Sigmoid colon (tissue), 7 donors: ENCODE data around the gene LPCAT3. TPM values are rescaled to one million over a fixed set of nuclear protein-coding genes. Genes with fewer than 3 reads are reported as not detected.
A peak's percentile ranks its signal among the peaks of the same experiment; 100 is the strongest.

Source experiments
- DNase-seq: peaks from one replicate; pipeline ENCODE4 v3.0.0-alpha.2; 2019
- H3K27ac ChIP-seq, 4 donors: fragments of 200-600 bp; sonication (generic); one replicate each; pipeline ENCODE4 v1.5.1; 2016 to 2019; ENCODE audit warnings: mild to moderate bottlenecking in 1 of 4
- H3K27me3 ChIP-seq, 3 donors: fragments of 200-600 bp; sonication (generic); one replicate each; pipeline ENCODE4 v1.5.1; 2019; ENCODE audit warnings: mild to moderate bottlenecking in 1 of 3
- H3K36me3 ChIP-seq, 4 donors: fragments of 200-600 bp; sonication (generic); one replicate each; pipeline ENCODE4 v1.5.1; 2016 to 2019
- H3K4me1 ChIP-seq, 4 donors: fragments of 200-600 bp; sonication (generic); one replicate each; pipeline ENCODE4 v1.5.1; 2017 to 2019
- H3K4me3 ChIP-seq, 4 donors: fragments of 200-600 bp; sonication (generic); one replicate each; pipeline ENCODE4 v1.5.1; 2017 to 2019; ENCODE audit warnings: mild to moderate bottlenecking in 2 of 4, moderate library complexity in 1 of 4
- H3K9me3 ChIP-seq, 4 donors: fragments of 200-600 bp in 3 of 4; sonication (generic) in 3 of 4; one replicate each; pipeline versions ENCODE4 v1.5.1 to v1.6.1; 2013 to 2019
- CTCF ChIP-seq, 4 experiments: fragments of 450-650 bp in 3 of 4; fragments of 200-600 bp in 1 of 4; IDR thresholded peaks; one replicate each; pipeline ENCODE4 v1.5.1; 2016 to 2019; ENCODE audit warnings: antibody characterized with exemption in 4 of 4, mild to moderate bottlenecking in 3 of 4, moderate library complexity in 2 of 4
- EP300 ChIP-seq, 4 donors: sonication (generic); formaldehyde crosslinking; IDR thresholded peaks; one replicate each; pipeline ENCODE4 v1.6.1; 2017; ENCODE audit warnings: antibody characterized with exemption in 4 of 4
- POLR2A ChIP-seq, 2 donors: fragments of 450-650 bp; IDR thresholded peaks; one replicate each; pipeline ENCODE4 v1.6.1; 2016; ENCODE audit warnings: antibody characterized with exemption in 2 of 2, mild to moderate bottlenecking in 2 of 2, moderate library complexity in 2 of 2
- POLR2AphosphoS5 ChIP-seq, 4 donors: sonication (generic); formaldehyde crosslinking; IDR thresholded peaks; one replicate each; pipeline ENCODE4 v1.6.1; 2017; ENCODE audit warnings: antibody characterized with exemption in 4 of 4
- WGBS, 2 donors: extraction: QIAGEN DNeasy Blood & Tissue Kit; methylation state at CpG; one replicate each; pipeline ENCODE4 v1.1.7; 2013; 5-methylcytosine and 5-hydroxymethylcytosine counted together
- intact Hi-C: fragments of 100-400 bp; cut with DNase I; formaldehyde crosslinking; loops from one replicate; pipeline ENCODE4 v1.15.1; 2023
- polyA plus RNA-seq, 3 donors: library from polyadenylated mRNA; stranded (reverse); fragments of 200-250 nt; gene quantifications; one replicate each; pipeline ENCODE4 v1.2.3, GENCODE V29; 2013
- total RNA-seq, 4 donors: library from RNA; depleted of rRNA; stranded (reverse); fragments of >200 nt; gene quantifications; one replicate each; pipeline ENCODE4 v1.1.0, GENCODE V29; 2016
- donor health status: healthy with polysubstance abuse.
- donor health status: Bipolar disorder and iron deficiency.
- donor health status: healthy.

LPCAT3 gene
- total and polyA plus RNA-seq, 7 donors: 7.8 to 47.9 (median 25.3) TPM

DNA sequence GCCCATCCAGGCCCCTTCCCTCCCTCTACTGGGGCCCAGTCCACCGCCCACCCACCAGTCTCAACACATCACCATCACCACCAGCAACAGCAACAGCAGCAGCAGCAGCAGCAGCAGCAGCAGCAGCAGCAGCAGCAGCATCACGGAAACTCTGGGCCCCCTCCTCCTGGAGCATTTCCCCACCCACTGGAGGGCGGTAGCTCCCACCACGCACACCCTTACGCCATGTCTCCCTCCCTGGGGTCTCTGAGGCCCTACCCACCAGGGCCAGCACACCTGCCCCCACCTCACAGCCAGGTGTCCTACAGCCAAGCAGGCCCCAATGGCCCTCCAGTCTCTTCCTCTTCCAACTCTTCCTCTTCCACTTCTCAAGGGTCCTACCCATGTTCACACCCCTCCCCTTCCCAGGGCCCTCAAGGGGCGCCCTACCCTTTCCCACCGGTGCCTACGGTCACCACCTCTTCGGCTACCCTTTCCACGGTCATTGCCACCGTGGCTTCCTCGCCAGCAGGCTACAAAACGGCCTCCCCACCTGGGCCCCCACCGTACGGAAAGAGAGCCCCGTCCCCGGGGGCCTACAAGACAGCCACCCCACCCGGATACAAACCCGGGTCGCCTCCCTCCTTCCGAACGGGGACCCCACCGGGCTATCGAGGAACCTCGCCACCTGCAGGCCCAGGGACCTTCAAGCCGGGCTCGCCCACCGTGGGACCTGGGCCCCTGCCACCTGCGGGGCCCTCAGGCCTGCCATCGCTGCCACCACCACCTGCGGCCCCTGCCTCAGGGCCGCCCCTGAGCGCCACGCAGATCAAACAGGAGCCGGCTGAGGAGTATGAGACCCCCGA is 81.4 kb downstream of the LPCAT3 start:
- intact Hi-C loops: loop anchor here (1.0 to 5.0 kb wide), 2 partner anchors 9 to 65 kb away; partner anchors contain the start of gene SPSB2
- TF ChIP-seq POLR2AphosphoS5 (IDR thresholded peaks at IDR 0.05): peak in 2 of 4 donors; percentile 61 to 69
- no peak for TF ChIP-seq EP300 (IDR thresholded peaks at IDR 0.05)
- TF ChIP-seq POLR2A (IDR thresholded peaks at IDR 0.05): no peak
- TF ChIP-seq CTCF (IDR thresholded peaks at IDR 0.05): no peak
- Histone ChIP-seq H3K27ac (peak overlapping the region; percentile 89 to 99 (median 94)), H3K27me3 (no peaks in the 10 kb centered on the region), H3K9me3 (no peaks in the 10 kb centered on the region), H3K4me1 (peaks cover 0 to 72% (median 62%) of the 10 kb centered on the region in 4 donors), H3K4me3 (peak overlapping the region; percentile 50 to 61 (median 56)), H3K36me3 (peaks cover 5 to 66% (median 41%) of the 10 kb centered on the region in 4 donors)
- 13 to 34% methylated on average over 36 of the region's 36 CpGs for WGBS, 2 donors
- DNase-seq: no peak

DNA sequence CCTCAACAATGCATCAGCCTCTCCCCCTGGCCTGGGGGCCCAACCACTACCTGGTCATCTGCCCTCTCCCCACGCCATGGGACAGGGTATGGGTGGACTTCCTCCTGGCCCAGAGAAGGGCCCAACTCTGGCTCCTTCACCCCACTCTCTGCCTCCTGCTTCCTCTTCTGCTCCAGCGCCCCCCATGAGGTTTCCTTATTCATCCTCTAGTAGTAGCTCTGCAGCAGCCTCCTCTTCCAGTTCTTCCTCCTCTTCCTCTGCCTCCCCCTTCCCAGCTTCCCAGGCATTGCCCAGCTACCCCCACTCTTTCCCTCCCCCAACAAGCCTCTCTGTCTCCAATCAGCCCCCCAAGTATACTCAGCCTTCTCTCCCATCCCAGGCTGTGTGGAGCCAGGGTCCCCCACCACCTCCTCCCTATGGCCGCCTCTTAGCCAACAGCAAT is 82.1 kb downstream of the LPCAT3 start:
- intact Hi-C loops: loop anchor here (5.0 kb wide), 1 partner anchor 64 kb away; the partner anchor contains the start of gene SPSB2
- H3K27ac ChIP-seq: peak overlapping the region; percentile 89 to 99 (median 94)
- peaks cover 2 to 59% (median 35%) of the 10 kb centered on the region in 4 donors for H3K36me3 ChIP-seq
- 79 to 94% methylated on average over 3 of the region's 3 CpGs for WGBS, 2 donors
- no peaks in the 10 kb centered on the region for H3K9me3 ChIP-seq
- H3K4me3 ChIP-seq: no peak overlapping the region
- peaks cover 0 to 72% (median 61%) of the 10 kb centered on the region in 4 donors for H3K4me1 ChIP-seq
- no peak for DNase-seq
- no peak for TF ChIP-seq EP300 (IDR thresholded peaks at IDR 0.05)
- no peak for TF ChIP-seq CTCF (IDR thresholded peaks at IDR 0.05)
- no peak for TF ChIP-seq POLR2A (IDR thresholded peaks at IDR 0.05)
- TF ChIP-seq POLR2AphosphoS5 (IDR thresholded peaks at IDR 0.05): no peak
- H3K27me3 ChIP-seq: no peaks in the 10 kb centered on the region

- no peak for DNase-seq
- H3K4me1 ChIP-seq: peaks cover 0 to 73% (median 66%) of the 10 kb centered on the region in 4 donors
- 77 to 81% methylated on average over 14 of the region's 14 CpGs for WGBS, 2 donors
- intact Hi-C loops: loop anchor here (5.0 kb wide), 1 partner anchor 63 kb away; the partner anchor contains the start of gene SPSB2
- no peaks in the 10 kb centered on the region for H3K27me3 ChIP-seq
- H3K36me3 ChIP-seq: peaks cover 0 to 53% (median 32%) of the 10 kb centered on the region in 4 donors
- H3K27ac ChIP-seq: peak overlapping the region; percentile 46 to 99 (median 92)
- H3K4me3 ChIP-seq: no peak overlapping the region
- H3K9me3 ChIP-seq: no peaks in the 10 kb centered on the region
- peak in 1 of 4 donors; percentile 7 for TF ChIP-seq POLR2AphosphoS5 (IDR thresholded peaks at IDR 0.05)
- no peak for TF ChIP-seq POLR2A (IDR thresholded peaks at IDR 0.05)
- TF ChIP-seq EP300 (IDR thresholded peaks at IDR 0.05): no peak
- TF ChIP-seq CTCF (IDR thresholded peaks at IDR 0.05): no peak
Measured at GRCh38 chr12:6935371-6936193, 82.7 kb downstream of the LPCAT3 start.

GRCh38 chr12:6934110-6934509 is 84.2 kb downstream of the LPCAT3 start:
- Histone ChIP-seq H3K36me3 (peaks cover 0 to 39% (median 30%) of the 10 kb centered on the region in 4 donors), H3K4me1 (peaks cover 0 to 83% (median 74%) of the 10 kb centered on the region in 4 donors), H3K4me3 (peak overlapping the region in 1 of 4 donors; percentile 1), H3K9me3 (no peaks in the 10 kb centered on the region), H3K27ac (peak overlapping the region; percentile 46 to 99 (median 92)), H3K27me3 (no peaks in the 10 kb centered on the region)
- no peak for DNase-seq
- TF ChIP-seq EP300 (IDR thresholded peaks at IDR 0.05) (no peak), POLR2AphosphoS5 (IDR thresholded peaks at IDR 0.05) (peak in 2 of 4 donors; percentile 17 to 20)
- WGBS, 2 donors: 20 to 45% methylated on average over 8 of the region's 8 CpGs
- intact Hi-C loops: no loop called here
